IMR-90 (cell line): ENCODE data around the gene CCSER1. TPM values are rescaled to one million over a fixed set of nuclear protein-coding genes. Genes with fewer than 3 reads are reported as not detected.
A peak's percentile ranks its signal among the peaks of the same experiment; 100 is the strongest.

Experiments
- ATAC-seq: fragments of 200-7000 bp; cut with Tn5 transposase; 2 replicates; pipeline ENCODE4 v1.9.1; 2020; ENCODE audit warnings: low read depth, mild to moderate bottlenecking, moderate library complexity
- BruUV-seq: library from RNA; stranded (reverse); fragments of 400-500 nt; replicated peaks from 2 replicates; lab custom pipeline; 2021; lab: Mats Ljungman, UMichigan
- CTCF ChIA-PET: fragments of 300-600 bp; formaldehyde crosslinking; extraction: SDS; loops from one replicate; lab custom pipeline; 2021; ENCODE audit warnings: antibody characterized with exemption; lab: Yijun Ruan, JAX
- POLR2A ChIA-PET: fragments of 300-600 bp; sonication (Branson Sonifier 250); formaldehyde crosslinking; loops from one replicate; lab custom pipeline; 2022; ENCODE audit warnings: antibody characterized with exemption; ENCODE audit not compliant: unreplicated experiment; lab: Charles Lee
- DNase-seq: peaks from one replicate; pipeline ENCODE4 v3.0.0; 2013
- H2AFZ ChIP-seq: replicated peaks from 2 replicates; pipeline ENCODE3; 2013; ENCODE audit warnings: low read length, mild to moderate bottlenecking; ENCODE audit not compliant: poor library complexity
- H2AK5ac ChIP-seq: 2 replicates; pipeline ENCODE4 v1.6.1; 2013; ENCODE audit warnings: low read depth, low read length, inconsistent platforms
- H2AK9ac ChIP-seq: replicated peaks from 2 replicates; pipeline ENCODE3; 2013; ENCODE audit warnings: mild to moderate bottlenecking, low read depth, low read length, moderate library complexity; ENCODE audit not compliant: poor library complexity
- H2BK120ac ChIP-seq: 2 replicates; pipeline ENCODE4 v1.6.1; 2013; ENCODE audit warnings: low read depth, low read length, inconsistent platforms
- H2BK15ac ChIP-seq: 3 replicates; pipeline ENCODE4 v1.6.1; 2013; ENCODE audit warnings: low read depth, low read length, inconsistent platforms
- H2BK20ac ChIP-seq: 2 replicates; pipeline ENCODE4 v1.6.1; 2013; ENCODE audit warnings: low read depth, mild to moderate bottlenecking, inconsistent platforms, low read length, moderate library complexity
- H2BK5ac ChIP-seq: 2 replicates; pipeline ENCODE4 v1.6.1; 2013; ENCODE audit warnings: mild to moderate bottlenecking, low read depth, low read length, inconsistent platforms; ENCODE audit not compliant: poor library complexity, severe bottlenecking
- H3K14ac ChIP-seq: replicated peaks from 2 replicates; pipeline ENCODE4 v1.6.1; 2013; ENCODE audit warnings: low read depth, low read length, inconsistent platforms
- H3K18ac ChIP-seq: 2 replicates; pipeline ENCODE4 v1.6.1; 2013; ENCODE audit warnings: low read depth, low read length, control low read depth
- H3K23ac ChIP-seq: 2 replicates; pipeline ENCODE4 v1.6.1; 2013; ENCODE audit warnings: low read depth, low read length, inconsistent platforms
- H3K27ac ChIP-seq: 2 replicates; pipeline ENCODE4 v1.5.1; 2013; ENCODE audit warnings: mild to moderate bottlenecking, control low read depth, low read length; ENCODE audit not compliant: insufficient read depth
- H3K27me3 ChIP-seq: 2 replicates; pipeline ENCODE4 v1.6.1; 2013; ENCODE audit warnings: low read length; ENCODE audit not compliant: control insufficient read depth, insufficient read depth
- H3K36me3 ChIP-seq: 2 replicates; pipeline ENCODE4 v1.6.1; 2013; ENCODE audit warnings: low read length, mixed read lengths; ENCODE audit not compliant: control insufficient read depth, insufficient read depth
- H3K4ac ChIP-seq: 2 replicates; pipeline ENCODE4 v1.6.1; 2013; ENCODE audit warnings: low read depth, low read length, inconsistent platforms
- H3K4me1 ChIP-seq: 2 replicates; pipeline ENCODE4 v1.6.1; 2013; ENCODE audit warnings: low read length, mixed read lengths; ENCODE audit not compliant: control insufficient read depth, insufficient read depth
- H3K4me2 ChIP-seq: 2 replicates; pipeline ENCODE4 v1.6.1; 2013; ENCODE audit warnings: low read depth, mild to moderate bottlenecking, control low read depth, low read length, moderate library complexity
- H3K4me3 ChIP-seq: 2 replicates; pipeline ENCODE4 v1.5.1; 2013; ENCODE audit warnings: low read depth, mild to moderate bottlenecking, control low read depth, low read length, moderate library complexity; ENCODE audit not compliant: insufficient read depth
- H3K56ac ChIP-seq: 2 replicates; pipeline ENCODE4 v1.6.1; 2013; ENCODE audit warnings: low read length, inconsistent platforms; ENCODE audit not compliant: insufficient read depth; ENCODE audit errors: extremely low read depth
- H3K79me1 ChIP-seq, 2 experiments: 2 replicates each; pipeline ENCODE4 v1.6.1; 2013; ENCODE audit warnings: low read length in 2 of 2, inconsistent platforms in 1 of 2, low read depth in 1 of 2
- H3K9ac ChIP-seq: 2 replicates; pipeline ENCODE4 v1.6.1; 2013; ENCODE audit warnings: low read depth, low read length, control low read depth
- H3K9me1 ChIP-seq: 2 replicates; pipeline ENCODE4 v1.6.1; 2013; ENCODE audit warnings: low read length, inconsistent platforms; ENCODE audit not compliant: insufficient read depth
- H3K9me3 ChIP-seq: 2 replicates; pipeline ENCODE4 v1.6.1; 2013; ENCODE audit warnings: low read length; ENCODE audit not compliant: control insufficient read depth, insufficient read depth
- H4K20me1 ChIP-seq: 2 replicates; pipeline ENCODE4 v1.6.1; 2013; ENCODE audit warnings: low read length, inconsistent platforms; ENCODE audit not compliant: insufficient read depth
- H4K5ac ChIP-seq: 2 replicates; pipeline ENCODE4 v1.6.1; 2013; ENCODE audit warnings: mild to moderate bottlenecking, low read depth, low read length, control low read depth
- H4K8ac ChIP-seq, 2 experiments: 2 replicates each; pipeline ENCODE4 v1.6.1; 2013; ENCODE audit warnings: low read depth in 2 of 2, low read length in 2 of 2, control low read depth in 1 of 2, inconsistent platforms in 1 of 2
- H4K91ac ChIP-seq: 2 replicates; pipeline ENCODE4 v1.6.1; 2013; ENCODE audit warnings: low read depth, low read length, inconsistent platforms; ENCODE audit not compliant: insufficient read depth
- CEBPB ChIP-seq: IDR thresholded peaks from 2 replicates; pipeline ENCODE4 v1.6.1; 2012; ENCODE audit warnings: low read depth, low read length, improper control_type of control experiment
- CHD1 ChIP-seq: IDR thresholded peaks from 2 replicates; pipeline ENCODE4 v1.6.1; 2012; ENCODE audit warnings: low read depth, low read length, improper control_type of control experiment
- ELK1 ChIP-seq: fragments of 150-350 bp; IDR thresholded peaks from 2 replicates; pipeline ENCODE4 v1.6.1; 2016; ENCODE audit warnings: low read depth, mild to moderate bottlenecking, low read length, moderate library complexity, borderline replicate concordance
- FOS ChIP-seq: fragments of 150-350 bp; IDR thresholded peaks from 2 replicates; pipeline ENCODE4 v1.6.1; 2016; ENCODE audit warnings: low read depth, low read length
- MAFK ChIP-seq: IDR thresholded peaks from 2 replicates; pipeline ENCODE4 v1.6.1; 2012; ENCODE audit warnings: low read depth, low read length, improper control_type of control experiment
- MXI1 ChIP-seq: IDR thresholded peaks from 2 replicates; pipeline ENCODE4 v1.6.1; 2012; ENCODE audit warnings: low read depth, mild to moderate bottlenecking, low read length, moderate library complexity, borderline replicate concordance
- NFE2L2 ChIP-seq: fragments of 150-350 bp; IDR thresholded peaks from 2 replicates; pipeline ENCODE4 v1.6.1; 2016; ENCODE audit warnings: low read depth, mild to moderate bottlenecking, low read length
- RAD21 ChIP-seq: IDR thresholded peaks from 2 replicates; pipeline ENCODE4 v1.6.1; 2012; ENCODE audit warnings: low read length, improper control_type of control experiment
- RCOR1 ChIP-seq: IDR thresholded peaks from 2 replicates; pipeline ENCODE4 v1.6.1; 2012; ENCODE audit warnings: mild to moderate bottlenecking, low read length, improper control_type of control experiment; ENCODE audit not compliant: insufficient replicate concordance
- RFX5 ChIP-seq: IDR thresholded peaks from 2 replicates; pipeline ENCODE4 v1.8.0; 2012; ENCODE audit warnings: low read depth, mild to moderate bottlenecking, low read length, moderate library complexity
- SMC3 ChIP-seq: fragments of 150-350 bp; IDR thresholded peaks from 2 replicates; pipeline ENCODE4 v1.6.1; 2016; ENCODE audit warnings: low read depth, mild to moderate bottlenecking, antibody characterized with exemption, low read length, moderate library complexity
- WGBS, 2 experiments: methylation state at CpG; one replicate each; pipeline versions ENCODE4 v1.1.5 to v1.1.7; 2013; ENCODE audit warnings: missing lambda C conversion rate in 2 of 2; ENCODE audit not compliant: insufficient read length in 1 of 2; ENCODE audit errors: extremely low coverage in 2 of 2; 5-methylcytosine and 5-hydroxymethylcytosine counted together
- dilution Hi-C: fragments of 300-500 bp; cut with HindIII; formaldehyde crosslinking; loops from one replicate; pipeline ENCODE4 v1.14.3; 2018; ENCODE audit warnings: low sequenced_read_pairs; ENCODE audit not compliant: unreplicated experiment
- in situ Hi-C: fragments of 300-500 bp; cut with MboI; formaldehyde crosslinking; loops from 3 replicates; pipeline ENCODE4 v1.14.3; 2019; ENCODE audit warnings: low sequenced_read_pairs, inconsistent platforms, mixed read lengths
- intact Hi-C: fragments of 100-400 bp; cut with micrococcal nuclease; formaldehyde crosslinking; loops from 2 replicates; pipeline ENCODE4 v1.10.0; 2022
- polyA plus RNA-seq, 3 experiments: library from polyadenylated mRNA; depleted of rRNA; stranded (reverse); fragments of >200 nt; gene quantifications; 2 replicates each; pipeline ENCODE4 v1.2.3, GENCODE V29; 2012; ENCODE audit warnings: low replicate concordance in 1 of 3
- total RNA-seq: library from RNA; depleted of rRNA; stranded (reverse); fragments of >200 nt; gene quantifications from 2 replicates; pipeline ENCODE4 v1.2.3, GENCODE V29; 2012

The CCSER1 gene
- total and polyA plus RNA-seq, 2 of the 4 experiments (the other 2 are of a cell fraction): not detected

- TF ChIP-seq MXI1: no peak
These were observed 190.6 kb downstream of the CCSER1 start (continued) for GRCh38 chr4:90317785-90318184.

- dilution Hi-C loops: no loop called here
- Histone ChIP-seq H3K36me3 (no peaks in the 10 kb centered on the region), H2AK9ac (no peak overlapping the region), H3K4ac (peak overlapping the region; percentile 65; the same call in 1 of the 2 replicates), H3K27ac (peak overlapping the region; percentile 77; the same call in 1 of the 2 replicates), H3K79me1 (no peaks in the 10 kb centered on the region), H2BK5ac (peak overlapping the region; percentile 98), H3K14ac (no peak overlapping the region), H2BK15ac (no peak overlapping the region; the same call in 2 of the 3 replicates), H3K23ac (peak overlapping the region; percentile 85; the same call in 1 of the 2 replicates), H3K9me3 (no peaks in the 10 kb centered on the region), H3K27me3 (0 out of 2 replicates have a peak, but pooled peaks cover 2% of the 10 kb centered on the region), H4K20me1 (peaks cover 3% of the 10 kb centered on the region; the same call in 1 of the 2 replicates), H2AK5ac (no peak overlapping the region), H4K91ac (peak overlapping the region; percentile 61; the same call in 1 of the 2 replicates), H3K4me2 (peak overlapping the region; percentile 73), H3K56ac (peak overlapping the region; percentile 87; the same call in 1 of the 2 replicates), H3K9me1 (no peaks in the 10 kb centered on the region), H2AFZ (no peak overlapping the region), H3K4me1 (peaks cover 3% of the 10 kb centered on the region), H4K5ac (no peak overlapping the region), H2BK20ac (peak overlapping the region; percentile 91; the same call in 1 of the 2 replicates), H2BK120ac (peak overlapping the region; percentile 96), H3K18ac (peak overlapping the region; percentile 82; the same call in 1 of the 2 replicates), H3K4me3 (no peak overlapping the region), H3K9ac (no peak overlapping the region), H4K8ac (peak overlapping the region in 1 of 2 experiments; percentile 72; a peak in 1 of 4 replicates)
- WGBS, 2 experiments: no CpG with 5 or more reads among the region's 2 CpGs
- TF ChIP-seq RCOR1 (no peak), MXI1 (no peak), NFE2L2 (peak; percentile 82), RAD21 (no peak), RFX5 (no peak), MAFK (peak; percentile 85), SMC3 (no peak), ELK1 (no peak), CEBPB (peak; percentile 77), CHD1 (0 out of 2 replicates have a peak, but pooled peaks have one; percentile 40), FOS (no peak)
- DNase-seq (peak; percentile 90), ATAC-seq (peak; percentile 77)
- POLR2A ChIA-PET: no interaction called here
- no TSS peak for BruUV-seq
- intact Hi-C loops: loop anchor here (5.0 to 10.0 kb wide), 3 partner anchors 797 to 1914 kb away; no protein-coding TSS in a partner anchor
- CTCF ChIA-PET: no interaction called here
- in situ Hi-C loops: no loop called here
These were observed 191.0 kb downstream of the CCSER1 start for GRCh38 chr4:90318193-90318592.
